ACHN (cell line): ENCODE data around the gene CASP10.

Experiments
- DNase-seq: peaks from one replicate; pipeline ENCODE4 v3.0.0-alpha.2; 2015
- in situ Hi-C: cut with HindIII; loops from 2 replicates; pipeline ENCODE4 v1.10.0; 2017; ENCODE audit warnings: low sequenced_read_pairs, low pct_ligation_motif_present, low pct_unique_long_range_greater_than_20kb

The CASP10 gene

GRCh38 chr2:201246280-201246679, 63.3 kb downstream of the CASP10 start:
- no peak for DNase-seq
- in situ Hi-C loops: no loop called here

- in situ Hi-C loops: no loop called here
- no peak for DNase-seq
Observed at GRCh38 chr2:201248288-201248844, 65.4 kb downstream of the CASP10 start.

- in situ Hi-C loops: no loop called here
- no peak for DNase-seq
Observed at GRCh38 chr2:201249889-201250288, 66.9 kb downstream of the CASP10 start.

- DNase-seq: no peak
- in situ Hi-C loops: no loop called here
Observed at GRCh38 chr2:201250741-201251140, 67.8 kb downstream of the CASP10 start.

GRCh38 chr2:201254081-201254730, 71.3 kb downstream of the CASP10 start:
- in situ Hi-C loops: no loop called here

GRCh38 chr2:201255408-201256033, 72.6 kb downstream of the CASP10 start:
- DNase-seq: no peak
- in situ Hi-C loops: no loop called here

More at GRCh38 chr2:201254081-201254730, 71.3 kb downstream of the CASP10 start:
- no peak for DNase-seq

- in situ Hi-C loops: no loop called here
- DNase-seq: no peak
Observed at GRCh38 chr2:201256082-201256481, 73.1 kb downstream of the CASP10 start.

GRCh38 chr2:201257381-201257955, 74.5 kb downstream of the CASP10 start:
- no peak for DNase-seq

GRCh38 chr2:201257956-201258665, 75.2 kb downstream of the CASP10 start:
- in situ Hi-C loops: no loop called here
- DNase-seq: peak; percentile 89

More at GRCh38 chr2:201257381-201257955, 74.5 kb downstream of the CASP10 start:
- in situ Hi-C loops: no loop called here

GRCh38 chr2:201258666-201259615, 76.0 kb downstream of the CASP10 start:
- DNase-seq: no peak
- in situ Hi-C loops: no loop called here

- peak; percentile 72 for DNase-seq
- in situ Hi-C loops: no loop called here
Observed at GRCh38 chr2:201260302-201260800, 77.4 kb downstream of the CASP10 start, which contains the start of gene CASP8. CASP8 (plus strand) TSS chr2:201260536; CDS start chr2:201266487, 5,951 bp downstream.

- in situ Hi-C loops: no loop called here
- DNase-seq: no peak
Observed at GRCh38 chr2:201261471-201261870, 78.5 kb downstream of the CASP10 start.

GRCh38 chr2:201261906-201262305, 79.0 kb downstream of the CASP10 start:
- DNase-seq: no peak
- in situ Hi-C loops: no loop called here

- in situ Hi-C loops: no loop called here
- DNase-seq: no peak
Observed at GRCh38 chr2:201262718-201263117, 79.8 kb downstream of the CASP10 start.

GRCh38 chr2:201263779-201264178, 80.8 kb downstream of the CASP10 start:
- in situ Hi-C loops: no loop called here
- DNase-seq: no peak

- in situ Hi-C loops: no loop called here
- DNase-seq: no peak
Observed at GRCh38 chr2:201264472-201265173, 81.7 kb downstream of the CASP10 start.

- no peak for DNase-seq
- in situ Hi-C loops: no loop called here
Observed at GRCh38 chr2:201266629-201267028, 83.7 kb downstream of the CASP10 start.
